HG02840 (cell line): ENCODE data around the gene VEPH1.

Experiments used
- ATAC-seq: cut with Tn5 transposase; IDR thresholded peaks from one replicate; pipeline ENCODE4 v1.9.1; 2021; ENCODE audit warnings: mild to moderate bottlenecking, moderate library complexity, moderate number of reproducible peaks; ENCODE audit not compliant: unreplicated experiment, low FRiP score

The VEPH1 gene

DNA sequence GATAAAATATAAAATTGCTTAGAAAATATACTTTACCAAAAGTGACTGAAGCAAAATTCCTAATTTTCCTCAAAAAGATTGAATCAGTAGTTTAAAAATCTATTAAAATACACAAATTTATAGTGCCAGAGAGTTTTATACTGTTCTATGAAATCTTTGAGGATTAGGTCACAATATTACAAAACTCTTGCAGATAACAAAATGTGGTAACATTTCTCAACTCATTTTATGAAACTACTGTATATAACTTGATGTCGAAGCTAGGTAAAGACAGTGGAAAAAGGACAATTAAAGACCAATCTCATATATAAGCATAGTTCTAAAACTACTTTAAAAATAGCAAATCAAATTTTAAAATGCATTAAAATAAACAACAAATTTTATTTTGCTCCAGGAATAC lies 15.9 kb downstream of the VEPH1 start:
- no peak for ATAC-seq

DNA sequence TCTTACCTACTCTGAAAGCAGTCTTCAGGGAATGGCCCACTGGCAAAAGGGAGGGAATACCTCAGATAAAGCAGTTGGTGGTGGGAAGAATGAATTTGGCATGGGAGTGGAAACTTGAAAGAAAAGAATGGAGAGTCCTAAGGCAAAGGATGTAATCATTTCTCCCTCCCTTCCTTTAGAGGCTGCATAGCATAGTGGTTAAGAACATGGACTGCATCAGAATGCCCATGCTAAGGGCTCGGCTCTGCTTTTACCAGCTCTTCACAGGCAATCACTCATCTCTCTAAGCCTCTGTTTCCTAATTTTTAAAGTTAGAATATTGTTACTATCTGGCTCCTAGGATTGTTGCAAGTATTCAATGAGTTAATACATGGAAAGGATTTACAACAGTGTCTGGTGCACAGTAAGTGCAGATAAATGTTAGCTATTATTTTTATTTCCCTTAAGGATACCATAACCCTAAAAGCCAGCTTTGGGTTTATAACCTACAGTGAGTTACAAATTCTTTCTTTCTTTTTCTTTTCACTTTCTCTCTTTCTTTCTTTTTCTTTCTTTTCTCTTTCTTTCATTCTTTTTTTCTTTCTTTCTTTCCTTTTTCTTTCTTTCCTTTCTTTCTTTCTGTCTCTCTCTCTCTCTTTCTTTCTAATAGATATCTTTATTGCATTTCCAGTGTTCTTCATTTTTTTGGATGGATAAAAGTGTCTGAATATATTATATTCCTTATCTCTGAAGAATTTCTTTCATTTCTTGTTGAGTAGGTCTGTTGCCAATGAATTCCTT lies 23.6 kb downstream of the VEPH1 start:
- ATAC-seq, result no peak

DNA sequence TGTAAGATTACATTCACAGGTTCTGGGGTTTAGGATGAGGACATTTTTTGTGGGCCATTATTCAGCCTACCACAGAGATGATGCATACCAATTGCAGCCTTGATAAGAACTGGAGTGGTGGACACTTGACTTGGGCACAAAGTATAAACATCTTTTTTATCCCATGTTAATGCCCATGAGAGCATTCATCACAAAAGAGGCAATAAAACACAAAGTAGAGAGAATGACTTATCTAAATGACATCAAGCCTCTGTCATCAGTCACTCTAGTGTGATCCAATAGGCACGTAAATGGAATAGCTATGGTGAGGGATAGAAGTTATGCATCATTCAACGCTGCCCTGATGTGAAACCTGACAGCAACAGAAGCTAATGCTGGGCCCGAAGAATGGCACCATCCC lies 25.8 kb downstream of the VEPH1 start:
- no peak for ATAC-seq

DNA sequence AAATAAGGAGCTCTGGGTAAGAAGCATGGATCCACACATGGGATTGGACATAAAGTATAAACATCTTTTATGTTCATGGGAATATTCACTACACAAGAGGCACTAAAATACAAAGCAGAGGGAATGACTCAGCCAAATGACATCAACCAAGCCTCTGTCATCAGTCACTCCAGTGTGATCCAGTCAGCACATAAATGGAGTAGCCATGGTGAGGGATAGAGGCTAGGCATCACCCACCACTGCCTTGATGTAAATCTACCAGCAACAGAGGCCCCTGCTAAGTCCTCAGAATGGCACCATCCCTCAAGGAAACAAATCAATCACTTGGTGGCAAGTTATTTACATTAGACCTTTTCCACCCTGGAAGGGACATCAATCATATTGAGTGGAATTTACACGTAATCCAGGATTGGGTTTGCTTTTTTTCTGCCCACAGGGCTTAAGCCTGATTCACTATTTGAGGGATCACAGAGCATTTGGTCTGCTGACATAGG lies 27.2 kb downstream of the VEPH1 start:
- no peak for ATAC-seq

DNA sequence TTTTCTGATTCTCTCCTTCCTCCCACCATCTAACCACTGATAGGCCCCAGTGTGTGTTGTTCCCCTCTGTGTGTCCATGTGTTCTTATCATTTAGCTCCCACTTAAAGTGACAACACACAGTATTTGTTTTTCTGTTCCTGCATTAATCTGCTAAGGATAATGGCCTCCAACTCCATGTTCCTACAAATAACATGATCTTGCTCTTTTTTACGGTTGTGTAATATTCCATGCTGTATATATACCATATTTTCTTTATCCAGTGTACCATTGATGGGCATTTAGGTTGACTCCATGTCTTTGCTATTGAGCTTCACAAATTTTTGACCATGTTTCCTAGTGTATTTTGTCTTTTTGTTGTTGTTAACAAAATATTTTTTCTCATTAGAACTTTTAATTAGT lies 30.6 kb downstream of the VEPH1 start:
- no peak for ATAC-seq

DNA sequence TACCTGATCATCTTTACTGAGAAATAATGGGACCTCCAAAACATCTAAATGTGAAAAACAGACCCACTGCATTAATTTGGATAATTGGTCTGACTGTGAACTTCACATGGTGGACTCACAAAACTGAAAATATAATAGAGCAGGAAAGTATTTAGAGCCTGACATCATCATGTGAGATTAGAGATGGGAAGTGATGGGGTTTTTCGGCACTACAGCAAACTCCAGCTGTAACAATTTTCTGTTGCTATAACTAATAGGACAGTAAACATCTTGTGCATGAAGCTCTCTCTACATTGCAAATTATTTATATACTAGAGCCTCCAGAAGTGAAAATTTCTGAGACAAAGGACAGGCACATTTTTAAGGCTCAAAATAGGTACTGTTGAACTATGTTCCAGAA lies 32.2 kb downstream of the VEPH1 start:
- no peak for ATAC-seq

DNA sequence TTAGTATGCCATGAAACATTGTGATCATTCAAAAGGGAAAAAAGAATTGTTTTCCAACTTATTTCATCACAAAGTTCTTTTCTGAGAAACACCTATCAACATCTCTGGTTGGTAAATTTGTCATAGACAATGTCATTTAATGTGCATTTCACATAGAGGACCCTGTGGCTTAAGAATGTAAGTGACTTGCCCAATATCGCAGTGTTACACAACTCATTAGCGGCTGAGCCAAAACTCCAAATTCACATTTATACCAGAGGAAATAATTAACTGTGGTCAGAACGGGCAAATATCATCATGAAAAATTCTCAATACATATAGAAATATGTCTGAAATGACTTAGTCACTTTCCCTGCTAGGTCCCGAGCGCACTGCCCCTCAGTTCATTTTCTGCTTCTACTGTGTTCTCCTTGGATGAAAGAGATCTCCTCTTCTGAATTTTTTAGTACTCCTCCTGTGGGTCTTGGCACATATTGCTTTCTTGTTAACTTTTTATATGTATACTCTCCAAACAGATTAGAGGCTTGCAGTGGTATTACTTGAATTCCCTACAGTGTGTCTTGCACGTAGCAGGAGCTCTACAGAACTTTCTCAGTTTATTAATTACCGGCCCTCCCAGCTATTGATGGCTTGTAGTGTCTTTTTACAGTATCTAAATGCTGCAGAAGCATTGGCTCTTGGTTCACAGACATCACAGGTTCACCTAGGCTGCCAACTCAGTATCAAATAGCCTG lies 33.5 kb downstream of the VEPH1 start:
- no peak for ATAC-seq

DNA sequence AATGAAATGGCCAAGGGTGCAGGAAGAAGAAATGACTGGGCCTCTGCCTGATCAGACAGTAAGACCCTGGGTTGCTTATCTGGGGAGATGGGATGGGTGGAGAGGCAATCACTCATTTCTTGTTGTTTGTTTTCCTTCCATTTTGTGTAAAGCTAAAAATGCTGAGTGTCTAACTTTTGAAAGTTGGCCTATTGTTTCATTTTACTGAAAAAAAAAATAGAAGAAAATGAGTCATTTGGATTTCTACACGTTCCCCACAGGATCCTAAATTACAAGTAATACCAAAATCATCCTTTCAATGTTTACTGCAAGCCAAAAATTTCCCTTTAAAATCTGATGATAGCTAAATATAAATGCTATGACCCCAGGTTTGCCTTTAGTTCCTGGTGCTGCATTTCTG lies 36.0 kb downstream of the VEPH1 start:
- no peak for ATAC-seq

DNA sequence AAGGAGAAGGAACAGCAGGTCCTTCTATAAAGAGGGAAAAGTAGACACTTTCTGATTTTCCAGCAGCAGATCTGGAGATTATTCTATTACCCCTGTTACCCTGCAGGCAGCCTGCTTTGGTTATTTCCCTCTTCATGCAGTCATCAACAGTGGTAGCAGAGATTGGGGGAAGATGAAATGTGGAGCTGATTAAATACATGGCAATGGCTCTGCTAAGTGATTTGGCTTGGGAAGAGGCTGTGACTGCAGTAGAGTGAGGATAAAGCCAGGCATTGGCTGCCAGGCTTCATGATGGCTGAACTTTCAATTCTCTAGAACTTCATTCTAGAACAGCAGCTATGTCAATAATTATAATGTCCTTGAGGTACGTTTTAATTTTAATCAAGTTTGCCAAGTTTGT lies 37.5 kb downstream of the VEPH1 start:
- ATAC-seq, result no peak

DNA sequence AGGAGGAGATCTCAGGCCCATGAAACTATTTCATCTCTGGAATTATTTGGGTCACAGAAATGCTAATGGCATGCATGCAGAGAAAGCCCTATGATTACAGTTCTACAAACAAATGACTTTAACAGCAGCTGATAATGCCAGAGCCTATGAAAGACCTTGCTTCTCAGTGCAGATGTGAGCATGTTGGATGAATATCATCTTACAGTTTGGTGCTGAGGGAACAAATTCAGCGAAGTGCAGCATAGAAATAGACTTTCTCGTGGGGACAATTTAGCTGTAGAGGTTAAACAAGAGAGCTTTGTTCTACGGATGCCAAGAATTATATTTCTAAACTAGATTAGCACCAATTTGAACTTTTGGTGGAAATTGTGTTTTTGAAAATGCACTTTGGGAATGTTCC lies 38.9 kb downstream of the VEPH1 start:
- ATAC-seq, result no peak

DNA sequence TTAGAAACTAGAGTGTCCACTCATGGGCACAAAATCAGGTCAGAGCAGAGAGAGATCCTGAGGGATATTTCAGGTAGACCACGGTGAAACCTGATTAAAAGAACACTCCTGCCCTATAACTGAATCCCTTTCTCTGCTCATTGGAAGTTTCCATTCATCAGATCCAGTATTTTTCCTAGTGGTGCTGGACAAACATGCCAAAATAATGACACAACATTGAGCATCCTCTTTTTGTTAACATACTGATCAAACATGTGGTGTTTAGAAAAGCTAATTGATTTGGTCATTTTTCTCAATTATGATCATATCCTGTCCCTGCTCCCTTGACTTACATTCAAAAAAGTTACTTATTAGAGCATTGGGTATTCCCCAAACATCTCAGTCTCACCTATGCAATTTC lies 39.4 kb downstream of the VEPH1 start:
- no peak for ATAC-seq

DNA sequence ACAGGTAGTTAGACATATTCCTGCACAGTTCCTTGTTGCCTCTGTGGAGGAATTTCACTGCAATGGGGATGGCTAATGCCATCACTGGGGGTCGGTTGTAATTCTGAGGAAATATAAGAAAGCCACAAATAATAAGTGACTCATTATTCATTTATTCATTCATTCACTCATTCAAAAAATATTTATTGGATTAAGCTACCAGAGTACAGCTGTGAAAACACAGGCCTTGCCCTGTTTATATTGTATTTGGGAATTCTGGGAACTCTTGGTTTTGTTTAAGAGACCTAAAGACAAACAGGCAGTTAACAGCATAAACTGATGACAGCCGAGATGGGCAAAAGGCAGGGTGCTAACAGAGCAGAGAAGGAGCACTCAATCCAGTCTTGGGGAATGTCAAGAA lies 43.0 kb downstream of the VEPH1 start:
- no peak for ATAC-seq

DNA sequence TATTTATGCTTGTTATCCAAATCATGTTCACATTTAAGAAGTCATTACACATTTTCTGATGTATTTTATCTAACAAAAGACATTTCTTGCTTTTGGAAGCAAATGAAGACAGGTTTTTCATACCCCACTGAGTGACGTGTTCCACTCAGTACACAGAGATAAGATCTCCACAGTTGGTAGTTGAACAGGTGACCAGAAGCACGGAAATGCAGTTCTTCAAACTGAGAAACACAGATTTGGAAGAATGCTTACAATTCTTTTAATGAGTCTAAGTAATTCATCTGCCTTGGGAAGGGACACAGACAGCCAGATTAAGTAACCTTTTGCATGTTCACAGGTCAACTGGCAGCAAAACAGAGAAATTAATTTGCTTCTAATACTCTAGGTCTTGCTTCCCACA lies 43.5 kb downstream of the VEPH1 start:
- no peak for ATAC-seq

DNA sequence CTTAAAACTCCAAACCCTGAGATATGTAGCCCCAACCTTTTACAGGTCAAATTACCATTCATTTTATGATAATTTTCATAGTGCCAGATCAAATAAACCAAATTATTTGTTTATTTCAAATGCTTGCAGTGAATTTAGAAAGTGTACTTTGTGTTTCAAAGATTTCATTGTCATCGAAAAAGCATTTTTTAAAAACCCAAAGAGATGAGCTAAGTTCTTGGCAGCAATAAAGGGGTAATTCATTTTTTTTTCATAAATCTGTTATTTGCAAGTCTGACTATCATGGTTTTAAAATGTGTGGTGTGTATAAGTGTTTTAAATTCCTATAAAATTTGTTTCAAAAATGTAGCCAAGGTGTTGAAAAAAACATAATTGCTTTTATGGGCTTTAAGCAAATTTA lies 49.4 kb downstream of the VEPH1 start:
- ATAC-seq, result no peak

DNA sequence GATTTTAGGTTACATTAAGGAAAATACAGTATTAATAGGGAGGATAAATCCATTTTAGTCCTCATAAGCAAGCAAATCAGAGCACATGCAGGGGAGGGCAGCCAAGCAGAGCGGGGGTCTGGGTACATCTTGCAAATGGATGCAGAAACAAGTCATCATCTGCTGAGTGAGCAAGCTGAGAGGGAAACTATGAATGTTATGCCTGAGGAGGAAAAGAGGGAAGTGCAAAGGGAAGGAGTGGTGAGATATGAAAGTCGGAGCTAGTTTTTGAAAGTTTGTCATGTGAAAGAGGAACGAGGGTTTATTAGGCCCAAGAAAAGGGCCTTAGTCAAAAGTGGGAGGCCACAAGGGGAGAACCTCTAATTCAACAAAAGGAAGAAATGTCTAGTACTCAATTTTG lies 51.1 kb downstream of the VEPH1 start:
- ATAC-seq, result no peak

DNA sequence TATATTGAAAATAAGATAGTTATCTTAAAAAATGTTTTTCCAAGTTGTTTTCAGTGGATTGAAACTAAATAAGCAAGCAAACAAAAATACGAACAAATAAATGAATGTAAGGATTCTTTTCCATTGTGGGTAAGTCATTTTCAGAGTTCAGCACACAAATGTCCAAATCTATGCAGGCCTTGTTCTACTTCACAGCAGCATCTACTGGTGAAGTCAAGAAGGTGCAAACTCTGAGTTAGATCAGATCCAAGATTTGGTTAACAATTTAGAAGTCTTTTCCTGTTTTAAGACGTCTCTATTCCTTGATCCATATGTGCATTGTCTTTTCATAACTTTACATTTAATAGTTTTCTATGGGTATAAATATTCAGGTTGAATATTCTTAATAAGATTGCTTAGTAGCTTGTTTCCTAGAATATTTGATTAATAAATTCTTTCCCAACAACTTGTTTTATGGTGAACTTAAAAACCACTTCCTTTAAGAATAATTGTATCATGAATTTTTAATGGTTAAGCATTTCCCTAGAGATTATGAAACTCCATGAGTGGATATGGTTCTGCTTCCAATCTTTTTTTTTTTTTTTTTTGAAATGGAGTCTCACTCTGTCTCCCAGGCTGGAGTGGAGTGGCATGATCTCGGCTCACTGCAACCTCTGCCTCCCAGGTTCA lies 56.1 kb downstream of the VEPH1 start:
- ATAC-seq, result no peak

DNA sequence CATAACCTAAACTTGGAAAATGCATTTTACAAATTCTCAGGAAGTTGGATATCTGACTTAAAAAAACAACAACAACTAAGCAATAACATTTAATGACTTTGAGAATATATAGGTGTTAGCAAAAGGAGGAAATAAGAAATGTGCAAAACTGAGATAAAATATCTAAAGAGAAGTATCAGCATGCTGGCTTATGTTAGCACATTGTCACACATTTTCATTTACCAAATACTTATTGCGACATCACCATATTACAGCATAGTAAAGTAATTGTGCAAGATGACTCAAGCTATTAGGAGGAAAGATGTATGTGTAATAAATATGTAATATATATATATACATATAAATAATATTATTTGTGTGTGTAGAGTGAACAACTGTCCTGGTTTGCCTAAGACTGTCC lies 57.4 kb downstream of the VEPH1 start:
- no peak for ATAC-seq

DNA sequence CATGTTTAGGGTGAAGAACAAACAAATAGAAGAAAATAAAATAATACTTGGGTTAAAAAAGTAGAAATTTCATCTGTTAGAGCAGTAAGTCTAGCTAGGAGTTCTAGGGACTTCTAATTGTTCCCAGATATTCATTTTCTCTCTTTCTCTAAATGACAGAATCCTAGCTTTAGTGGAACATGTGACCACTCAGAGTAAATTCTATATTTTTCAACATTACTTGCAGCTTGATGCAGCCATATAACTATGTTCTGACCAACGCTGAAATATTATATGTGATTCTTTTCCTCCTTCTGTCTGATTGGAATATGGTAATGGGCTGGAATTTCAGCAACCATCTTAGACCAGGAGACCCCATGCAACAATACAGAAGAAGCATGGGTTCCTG lies 58.4 kb downstream of the VEPH1 start:
- ATAC-seq, result no peak

DNA sequence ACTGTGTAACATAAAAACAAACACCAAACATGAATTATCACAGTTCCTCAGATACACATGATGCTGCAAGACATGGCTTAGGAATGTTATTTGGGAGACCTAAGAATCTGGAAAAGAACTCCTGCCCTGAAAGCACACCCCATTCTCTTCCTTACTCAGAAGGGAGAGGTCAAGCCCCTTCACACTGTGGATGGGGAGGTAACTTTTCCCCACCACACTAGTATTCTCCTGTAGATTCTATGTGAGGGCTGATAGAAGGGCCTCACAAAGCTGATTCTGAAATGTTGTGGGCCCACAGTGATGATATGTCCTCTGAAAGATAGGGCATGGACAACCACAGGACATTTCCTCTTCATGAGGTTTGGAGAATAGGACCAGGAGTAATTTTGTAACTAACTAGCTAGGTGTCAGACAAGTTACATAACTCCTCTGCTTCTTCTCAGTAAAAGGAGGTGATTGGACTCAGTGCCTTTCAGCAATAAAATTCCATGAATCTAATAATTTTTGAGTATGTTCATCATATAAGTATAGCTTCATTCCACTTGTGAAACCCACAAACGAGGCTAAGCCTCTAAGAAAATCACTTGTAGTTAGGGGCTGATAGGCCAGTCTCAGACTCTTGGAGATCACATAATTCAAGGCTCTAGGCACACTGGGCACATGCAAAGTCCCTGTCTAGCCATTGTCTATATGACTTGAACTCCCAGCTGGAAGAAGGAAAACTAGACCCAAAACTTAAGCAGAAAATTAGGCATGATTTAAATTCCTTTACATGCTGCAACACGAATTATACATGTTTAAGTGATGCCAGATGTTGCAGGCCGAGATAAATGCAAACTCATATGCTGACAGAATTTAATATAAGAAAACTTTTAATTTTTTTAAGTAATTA lies 59.1 kb downstream of the VEPH1 start:
- no peak for ATAC-seq

DNA sequence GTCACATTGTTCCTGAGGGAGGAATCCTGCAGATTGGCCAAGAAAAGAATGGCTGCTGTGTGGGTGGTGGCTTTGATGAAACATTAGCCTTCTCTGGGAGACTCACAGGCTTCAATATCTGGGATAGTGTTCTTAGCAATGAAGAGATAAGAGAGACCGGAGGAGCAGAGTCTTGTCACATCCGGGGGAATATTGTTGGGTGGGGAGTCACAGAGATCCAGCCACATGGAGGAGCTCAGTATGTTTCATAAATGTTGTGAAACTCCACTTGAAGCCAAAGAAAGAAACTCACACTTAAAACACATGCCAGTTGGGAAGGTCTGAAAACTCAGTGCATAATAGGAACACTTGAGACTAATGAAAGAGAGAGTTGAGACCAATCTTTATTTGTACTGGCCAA lies 60.5 kb downstream of the VEPH1 start:
- ATAC-seq, result no peak
